MG63 (cell line): ENCODE data around the gene ZNF335. TPM values are rescaled to one million over a fixed set of nuclear protein-coding genes. Genes with fewer than 3 reads are reported as not detected.

Experiments used
- DNase-seq: peaks from one replicate; pipeline ENCODE4 v3.0.0-alpha.2; 2020
- H3K27me3 ChIP-seq: fragments of 250-450 bp; sonication (Bioruptor Pico); 2 replicates; pipeline ENCODE4 v1.5.1; 2020; ENCODE audit warnings: mild to moderate bottlenecking, moderate library complexity
- H3K36me3 ChIP-seq: fragments of 250-450 bp; sonication (Bioruptor Pico); 2 replicates; pipeline ENCODE4 v1.5.1; 2020; ENCODE audit warnings: mild to moderate bottlenecking, moderate library complexity
- H3K4me3 ChIP-seq: fragments of 250-450 bp; sonication (Bioruptor Pico); 2 replicates; pipeline ENCODE4 v1.5.1; 2020; ENCODE audit warnings: mild to moderate bottlenecking, moderate library complexity
- H3K9me3 ChIP-seq: fragments of 250-450 bp; sonication (Bioruptor Pico); 2 replicates; pipeline ENCODE4 v1.5.1; 2020; ENCODE audit warnings: mild to moderate bottlenecking, moderate library complexity
- total RNA-seq: library from RNA; depleted of rRNA; stranded (reverse); fragments of >200 nt; shearing (Covaris generic); gene quantifications from 2 replicates; pipeline ENCODE4 v1.2.3, GENCODE V29; 2014; ENCODE audit warnings: low replicate concordance; rRNA removed

ZNF335 gene
- total RNA-seq, 1 experiment from 2014 or later, result 8.7 TPM

DNA sequence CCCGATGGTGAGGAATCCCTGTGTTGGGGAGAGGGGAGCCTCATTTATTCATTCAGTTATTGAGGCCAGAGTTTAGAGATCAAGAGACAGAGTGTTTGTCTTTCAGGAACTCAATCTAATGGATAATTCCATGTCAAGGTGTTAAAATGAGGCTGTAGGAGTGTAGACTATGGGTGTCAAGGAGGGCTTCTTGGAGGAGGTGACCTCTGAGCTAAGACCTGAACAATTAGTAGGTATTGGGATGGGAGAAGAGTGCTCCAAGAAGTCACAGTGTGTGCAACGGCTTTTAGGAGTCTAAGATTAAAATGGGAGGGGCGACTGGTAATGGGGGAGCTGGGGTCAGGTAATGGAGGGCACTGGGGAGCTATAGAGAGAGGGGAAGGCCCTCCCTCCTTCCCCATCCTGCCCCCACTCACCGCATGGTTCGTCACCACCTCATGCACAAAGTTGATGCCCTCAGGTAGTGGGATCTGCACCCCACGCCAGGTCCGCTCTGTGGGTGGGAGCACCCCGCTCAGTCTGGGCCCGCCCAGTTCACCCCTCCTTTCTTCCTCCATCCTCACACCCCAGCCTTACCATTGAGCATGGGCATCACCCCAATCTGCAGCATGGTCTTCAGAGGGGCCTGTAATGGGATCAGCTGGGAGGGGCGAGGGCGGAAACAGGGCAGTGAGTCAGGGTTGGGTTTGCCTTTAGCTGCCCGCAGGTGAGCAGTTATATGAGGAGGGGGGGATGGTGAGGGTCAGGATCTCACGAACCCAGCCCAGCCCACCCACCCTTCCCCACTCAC lies 72.8 kb downstream of the ZNF335 start:
- H3K27me3 ChIP-seq, result no peaks in the 10 kb centered on the region
- H3K4me3 ChIP-seq, result no peak overlapping the region
- DNase-seq, result no peak
- H3K36me3 ChIP-seq, result peaks cover 56% of the 10 kb centered on the region
- no peaks in the 10 kb centered on the region for H3K9me3 ChIP-seq

Other genes with a start within 250 kb of the ZNF335 start
- not detected in 2 replicates for gene SPINT4, start 249.9 kb downstream of the ZNF335 start, total RNA-seq
- gene WFDC3, start 180.3 kb downstream of the ZNF335 start, total RNA-seq, result 0.59 TPM in 1 of 2 replicates, not detected in the other
- 50.3 and 70.0 TPM in 2 replicates for gene DNTTIP1, start 180.2 kb downstream of the ZNF335 start, total RNA-seq
- 69.5 and 72.7 TPM in 2 replicates for gene UBE2C, start 159.6 kb downstream of the ZNF335 start, total RNA-seq
- not detected in 2 replicates for gene TNNC2, start 144.9 kb downstream of the ZNF335 start, total RNA-seq
- gene SNX21, start 138.4 kb downstream of the ZNF335 start, total RNA-seq, result 55.6 and 74.9 TPM in 2 replicates
- 39.6 and 46.9 TPM in 2 replicates for gene ACOT8, start 114.8 kb downstream of the ZNF335 start, total RNA-seq
- 8.4 and 14.2 TPM in 2 replicates for gene ZSWIM3, start 114.6 kb downstream of the ZNF335 start, total RNA-seq
- 5.7 and 8.5 TPM in 2 replicates for gene ZSWIM1, start 91.0 kb downstream of the ZNF335 start, total RNA-seq
- gene SPATA25, start 84.6 kb downstream of the ZNF335 start, total RNA-seq, result not detected in 2 replicates
- gene NEURL2, start 81.0 kb downstream of the ZNF335 start, total RNA-seq, result 0.39 TPM in 1 of 2 replicates, not detected in the other
- gene CTSA, start 80.9 kb downstream of the ZNF335 start, total RNA-seq, result 17.8 and 27.9 TPM in 2 replicates
- 46.8 and 70.1 TPM in 2 replicates for gene PLTP, start 60.0 kb downstream of the ZNF335 start, total RNA-seq
- 10.5 and 12.1 TPM in 2 replicates for gene PCIF1, start 37.5 kb downstream of the ZNF335 start, total RNA-seq
- 0.07 TPM in 1 of 2 replicates, not detected in the other for gene MMP9, start 36.7 kb upstream of the ZNF335 start, total RNA-seq
- 0.15 and 0.72 TPM in 2 replicates for gene SLC12A5, start 57.0 kb upstream of the ZNF335 start, total RNA-seq
- gene NCOA5, start 117.8 kb upstream of the ZNF335 start, total RNA-seq, result 9.2 and 24.9 TPM in 2 replicates
- gene CD40, start 146.1 kb upstream of the ZNF335 start, total RNA-seq, result not detected in 2 replicates